ENCODE measurements around the gene PIM3. TPM values are rescaled to one million over a fixed set of nuclear protein-coding genes. Genes with fewer than 3 reads are reported as not detected.

The PIM3 gene
- total and polyA plus RNA-seq, 4 donors: 11.0 to 74.9 (median 28.7) TPM

DNA sequence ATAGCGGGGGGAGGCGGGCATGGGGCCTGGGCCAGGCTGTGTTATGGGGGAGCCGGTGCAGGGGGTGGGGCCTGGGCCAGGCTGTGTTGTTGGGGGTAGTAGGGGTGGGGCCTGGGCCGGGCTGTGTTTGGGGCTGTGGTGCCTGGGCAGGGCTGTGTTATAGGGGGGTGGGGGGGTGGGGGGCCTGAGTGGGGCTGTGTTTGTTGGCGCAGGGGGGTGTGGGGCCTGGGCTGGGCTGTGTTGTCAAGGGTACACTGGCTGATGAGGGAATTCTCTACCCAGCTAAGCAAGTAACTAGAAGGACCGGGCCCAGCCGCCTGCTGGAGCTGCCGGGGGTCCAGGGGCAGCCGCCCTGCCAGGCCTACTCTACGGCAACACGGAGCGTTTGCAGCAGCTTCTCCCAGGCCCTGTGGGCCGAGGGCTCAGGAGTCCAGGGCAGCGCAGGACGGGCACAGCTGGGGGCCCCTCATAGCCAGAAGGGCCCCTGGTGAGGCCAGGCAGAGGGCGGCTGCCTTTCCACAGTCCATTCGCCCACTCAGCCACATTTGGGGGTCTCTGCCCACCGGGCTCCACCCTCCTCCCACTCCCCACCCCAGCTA lies 10.1 kb upstream of the PIM3 start:
- Histone ChIP-seq H3K4me3 (ENCODE audit: low read length in 2 of 2) (no peak overlapping the region), H3K27ac (ENCODE audit: low read depth in 1 of 2, low read length in 2 of 2) (no peak overlapping the region), H3K9me3 (ENCODE audit: control insufficient read depth, low read length) (no peaks in the 10 kb centered on the region), H3K4me1 (ENCODE audit: control insufficient read depth in 1 of 2, insufficient read depth in 2 of 2, low read length in 2 of 2) (no peaks in the 10 kb centered on the region), H3K36me3 (ENCODE audit: control insufficient read depth in 1 of 2, insufficient read depth in 2 of 2, low read length in 1 of 2) (no peaks in the 10 kb centered on the region), H3K27me3 (ENCODE audit: control insufficient read depth in 1 of 2, insufficient read depth in 2 of 2, low read length in 1 of 2) (no peaks in the 10 kb centered on the region)
- ATAC-seq (ENCODE audit: low FRiP score) (no peak), DNase-seq (no peak)
- WGBS, 2 donors: 89% methylated on average over 14 to 18 of the region's 18 CpGs
- intact Hi-C loops (cut with DNase I): no loop called here

GRCh38 chr22:49951000-49951677 lies 9.4 kb upstream of the PIM3 start:
- no peak for DNase-seq
- Histone ChIP-seq H3K9me3 (ENCODE audit: control insufficient read depth, low read length) (no peaks in the 10 kb centered on the region), H3K27ac (ENCODE audit: low read depth in 1 of 2, low read length in 2 of 2) (no peak overlapping the region), H3K4me3 (ENCODE audit: low read length in 2 of 2) (no peak overlapping the region), H3K4me1 (ENCODE audit: control insufficient read depth in 1 of 2, insufficient read depth in 2 of 2, low read length in 2 of 2) (no peaks in the 10 kb centered on the region), H3K27me3 (ENCODE audit: control insufficient read depth in 1 of 2, insufficient read depth in 2 of 2, low read length in 1 of 2) (no peaks in the 10 kb centered on the region), H3K36me3 (ENCODE audit: control insufficient read depth in 1 of 2, insufficient read depth in 2 of 2, low read length in 1 of 2) (no peaks in the 10 kb centered on the region)
- intact Hi-C loops (cut with DNase I): no loop called here
- 91 to 93% methylated on average over 28 of the region's 28 CpGs for WGBS, 2 donors
- no peak for ATAC-seq (ENCODE audit: low FRiP score)

GRCh38 chr22:49951678-49951985 lies 8.9 kb upstream of the PIM3 start:
- Histone ChIP-seq H3K4me1 (ENCODE audit: control insufficient read depth in 1 of 2, insufficient read depth in 2 of 2, low read length in 2 of 2) (no peaks in the 10 kb centered on the region), H3K27ac (ENCODE audit: low read depth in 1 of 2, low read length in 2 of 2) (no peak overlapping the region), H3K9me3 (ENCODE audit: control insufficient read depth, low read length) (no peaks in the 10 kb centered on the region), H3K4me3 (ENCODE audit: low read length in 2 of 2) (no peak overlapping the region), H3K36me3 (ENCODE audit: control insufficient read depth in 1 of 2, insufficient read depth in 2 of 2, low read length in 1 of 2) (no peaks in the 10 kb centered on the region), H3K27me3 (ENCODE audit: control insufficient read depth in 1 of 2, insufficient read depth in 2 of 2, low read length in 1 of 2) (no peaks in the 10 kb centered on the region)
- no peak for DNase-seq
- intact Hi-C loops (cut with DNase I): no loop called here
- ATAC-seq (ENCODE audit: low FRiP score): no peak
- 93 to 94% methylated on average over 4 of the region's 4 CpGs for WGBS, 2 donors

- Histone ChIP-seq H3K27ac (ENCODE audit: low read depth in 1 of 2, low read length in 2 of 2) (no peak overlapping the region), H3K36me3 (ENCODE audit: control insufficient read depth in 1 of 2, insufficient read depth in 2 of 2, low read length in 1 of 2) (no peaks in the 10 kb centered on the region), H3K4me1 (ENCODE audit: control insufficient read depth in 1 of 2, insufficient read depth in 2 of 2, low read length in 2 of 2) (no peaks in the 10 kb centered on the region), H3K4me3 (ENCODE audit: low read length in 2 of 2) (no peak overlapping the region), H3K27me3 (ENCODE audit: control insufficient read depth in 1 of 2, insufficient read depth in 2 of 2, low read length in 1 of 2) (no peaks in the 10 kb centered on the region), H3K9me3 (ENCODE audit: control insufficient read depth, low read length) (no peaks in the 10 kb centered on the region)
- intact Hi-C loops (cut with DNase I): no loop called here
- DNase-seq (no peak), ATAC-seq (ENCODE audit: low FRiP score) (no peak)
- 53 to 60% methylated on average over 24 of the region's 24 CpGs for WGBS, 2 donors
These were observed 8.3 kb upstream of the PIM3 start for GRCh38 chr22:49951986-49952896.

GRCh38 chr22:49953027-49953679 lies 7.4 kb upstream of the PIM3 start:
- intact Hi-C loops (cut with DNase I): no loop called here
- no peak overlapping the region for H3K4me3 ChIP-seq (ENCODE audit: low read length in 2 of 2)
- H3K27ac ChIP-seq (ENCODE audit: low read depth in 1 of 2, low read length in 2 of 2): no peak overlapping the region
- no peaks in the 10 kb centered on the region for H3K27me3 ChIP-seq (ENCODE audit: control insufficient read depth in 1 of 2, insufficient read depth in 2 of 2, low read length in 1 of 2)
- DNase-seq: no peak
- WGBS, 2 donors: 88 to 89% methylated on average over 20 of the region's 20 CpGs
- no peaks in the 10 kb centered on the region for H3K4me1 ChIP-seq (ENCODE audit: control insufficient read depth in 1 of 2, insufficient read depth in 2 of 2, low read length in 2 of 2)
- H3K9me3 ChIP-seq (ENCODE audit: control insufficient read depth, low read length): no peaks in the 10 kb centered on the region
- H3K36me3 ChIP-seq (ENCODE audit: control insufficient read depth in 1 of 2, insufficient read depth in 2 of 2, low read length in 1 of 2): no peaks in the 10 kb centered on the region
- ATAC-seq (ENCODE audit: low FRiP score): no peak

DNA sequence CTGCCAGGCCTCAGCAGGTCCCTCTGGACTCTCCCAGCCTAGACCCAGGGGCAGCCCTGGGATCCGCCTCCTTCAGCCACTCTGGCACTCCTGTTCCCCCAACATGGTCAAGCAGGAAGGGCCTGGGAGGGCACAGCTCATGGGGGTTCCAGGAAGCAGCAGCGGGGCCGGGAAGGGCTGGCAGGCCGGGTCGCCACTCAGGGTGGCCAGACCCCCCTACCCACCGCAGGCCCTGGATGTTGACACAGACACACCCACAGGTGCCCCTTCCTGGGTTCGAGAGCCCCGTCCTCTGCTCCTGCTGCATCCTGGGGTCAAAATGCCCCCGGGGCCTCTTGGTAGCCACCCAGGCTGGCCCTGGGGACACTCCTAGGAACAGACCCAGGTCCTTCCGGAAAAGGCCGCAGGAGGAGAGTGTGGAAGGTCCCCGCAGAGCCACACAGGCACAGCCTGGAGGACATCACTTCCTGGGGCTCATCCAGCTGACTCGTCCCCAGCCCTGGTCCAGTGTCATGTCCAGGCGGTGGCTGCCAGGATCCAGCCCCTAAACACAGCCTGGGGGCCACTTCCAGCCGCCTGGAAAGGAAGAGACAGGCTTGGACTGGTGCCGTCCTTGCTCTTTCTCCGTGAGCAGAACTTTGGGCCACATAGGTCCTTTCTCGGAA lies 6.8 kb upstream of the PIM3 start:
- H3K27ac ChIP-seq (ENCODE audit: low read depth in 1 of 2, low read length in 2 of 2): no peak overlapping the region
- ATAC-seq (ENCODE audit: low FRiP score): no peak
- DNase-seq: no peak
- H3K36me3 ChIP-seq (ENCODE audit: control insufficient read depth in 1 of 2, insufficient read depth in 2 of 2, low read length in 1 of 2): no peaks in the 10 kb centered on the region
- intact Hi-C loops (cut with DNase I): no loop called here
- no peaks in the 10 kb centered on the region for H3K27me3 ChIP-seq (ENCODE audit: control insufficient read depth in 1 of 2, insufficient read depth in 2 of 2, low read length in 1 of 2)
- no peaks in the 10 kb centered on the region for H3K4me1 ChIP-seq (ENCODE audit: control insufficient read depth in 1 of 2, insufficient read depth in 2 of 2, low read length in 2 of 2)
- no peaks in the 10 kb centered on the region for H3K9me3 ChIP-seq (ENCODE audit: control insufficient read depth, low read length)
- H3K4me3 ChIP-seq (ENCODE audit: low read length in 2 of 2): no peak overlapping the region
- 84 to 85% methylated on average over 18 of the region's 18 CpGs for WGBS, 2 donors

DNA sequence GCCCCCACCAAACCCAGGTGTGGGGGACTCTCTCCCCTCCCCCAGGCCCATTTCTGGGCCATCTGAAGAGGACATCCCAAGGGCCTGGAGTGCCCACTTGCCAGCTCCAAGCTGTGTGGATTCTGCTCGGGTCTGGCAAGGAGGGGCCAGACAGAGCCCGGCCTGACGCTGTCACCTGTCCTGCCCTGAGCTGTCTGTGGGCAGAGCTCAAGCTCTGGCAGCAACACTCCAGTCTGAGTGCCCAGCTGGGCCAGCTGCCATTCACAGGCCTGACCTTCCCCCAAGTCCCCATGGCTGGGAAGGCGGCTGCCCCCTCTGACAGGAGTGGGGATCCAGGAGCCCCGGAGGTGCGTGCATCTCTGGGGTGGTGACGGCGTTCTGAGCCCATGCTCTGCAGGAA lies 6.2 kb upstream of the PIM3 start:
- no peaks in the 10 kb centered on the region for H3K27me3 ChIP-seq (ENCODE audit: control insufficient read depth in 1 of 2, insufficient read depth in 2 of 2, low read length in 1 of 2)
- intact Hi-C loops (cut with DNase I): no loop called here
- no peaks in the 10 kb centered on the region for H3K9me3 ChIP-seq (ENCODE audit: control insufficient read depth, low read length)
- no peak overlapping the region for H3K4me3 ChIP-seq (ENCODE audit: low read length in 2 of 2)
- DNase-seq (peak in 1 of 2 donors; percentile 44), ATAC-seq (ENCODE audit: low FRiP score) (no peak)
- no peaks in the 10 kb centered on the region for H3K4me1 ChIP-seq (ENCODE audit: control insufficient read depth in 1 of 2, insufficient read depth in 2 of 2, low read length in 2 of 2)
- WGBS, 2 donors: 48 to 49% methylated on average over 8 of the region's 8 CpGs
- no peaks in the 10 kb centered on the region for H3K36me3 ChIP-seq (ENCODE audit: control insufficient read depth in 1 of 2, insufficient read depth in 2 of 2, low read length in 1 of 2)
- no peak overlapping the region for H3K27ac ChIP-seq (ENCODE audit: low read depth in 1 of 2, low read length in 2 of 2)

GRCh38 chr22:49954991-49955580 lies 5.5 kb upstream of the PIM3 start:
- Histone ChIP-seq H3K4me1 (ENCODE audit: control insufficient read depth in 1 of 2, insufficient read depth in 2 of 2, low read length in 2 of 2) (no peaks in the 10 kb centered on the region), H3K27ac (ENCODE audit: low read depth in 1 of 2, low read length in 2 of 2) (no peak overlapping the region), H3K27me3 (ENCODE audit: control insufficient read depth in 1 of 2, insufficient read depth in 2 of 2, low read length in 1 of 2) (no peaks in the 10 kb centered on the region), H3K4me3 (ENCODE audit: low read length in 2 of 2) (no peak overlapping the region), H3K9me3 (ENCODE audit: control insufficient read depth, low read length) (no peaks in the 10 kb centered on the region), H3K36me3 (ENCODE audit: control insufficient read depth in 1 of 2, insufficient read depth in 2 of 2, low read length in 1 of 2) (no peaks in the 10 kb centered on the region)
- WGBS, 2 donors: 67 to 74% methylated on average over 15 of the region's 15 CpGs
- DNase-seq: peak in 1 of 2 donors; percentile 37
- intact Hi-C loops (cut with DNase I): no loop called here
- ATAC-seq (ENCODE audit: low FRiP score): no peak

All from aorta (tissue), 5 donors.